Measurements from ENCODE around the gene NKX1-2. TPM values are rescaled to one million over a fixed set of nuclear protein-coding genes. Genes with fewer than 3 reads are reported as not detected.

NKX1-2 gene
- total RNA-seq, 4 donors from 2014 or later: not detected

GRCh38 chr10:124430077-124430476, 19.8 kb downstream of the NKX1-2 start:
- TF ChIP-seq EP300 (IDR thresholded peaks at IDR 0.05; ENCODE audit: low read depth): no peak
- TF ChIP-seq POLR2AphosphoS5 (IDR thresholded peaks at IDR 0.05): no peak
- no peak for TF ChIP-seq POLR2A (IDR thresholded peaks at IDR 0.05)
- TF ChIP-seq CTCF (IDR thresholded peaks at IDR 0.05): no peak
- H3K9me3 ChIP-seq: no peaks in the 10 kb centered on the region
- no peak overlapping the region for H3K4me3 ChIP-seq
- no peak overlapping the region for H3K27ac ChIP-seq
- no peaks in the 10 kb centered on the region for H3K36me3 ChIP-seq
- peaks cover 17% of the 10 kb centered on the region for H3K27me3 ChIP-seq
- in situ Hi-C loops (cut with MboI; ENCODE audit: low pct_ligation_motif_present in 1 of 4, low pct_unique_long_range_greater_than_20kb in 1 of 4, low sequenced_read_pairs in 3 of 4): no loop called here
- WGBS, 2 donors (ENCODE audit: low coverage in 1 of 2): 80% methylated on average over 1 to 4 of the region's 4 CpGs
- H3K4me1 ChIP-seq: peaks cover 0 to 8% (median 2%) of the 10 kb centered on the region in 4 donors
- no peak for DNase-seq
- intact Hi-C loops (cut with DNase I; ENCODE audit: low total_unique reads): no loop called here

DNA sequence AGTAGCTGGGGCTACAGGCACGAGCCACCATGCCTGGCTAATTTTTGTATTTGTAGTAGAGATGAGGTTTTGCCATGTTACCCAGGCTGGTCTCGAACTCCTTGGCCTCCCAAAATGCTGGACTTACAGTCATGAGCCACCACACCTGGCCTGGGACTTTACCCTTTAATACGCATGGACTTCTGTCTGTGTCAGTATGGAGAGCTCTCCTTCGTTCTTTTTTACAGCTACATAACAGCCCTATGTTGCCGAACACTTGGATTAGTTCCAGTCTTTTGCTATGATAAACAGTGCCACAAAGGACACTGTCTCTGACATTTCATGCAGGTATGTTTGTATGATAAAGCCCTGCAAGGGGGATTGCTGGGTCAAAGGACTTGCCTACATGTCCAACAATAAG, 20.3 kb downstream of the NKX1-2 start:
- Histone ChIP-seq H3K4me3 (no peak overlapping the region), H3K36me3 (no peaks in the 10 kb centered on the region), H3K27ac (no peak overlapping the region), H3K9me3 (no peaks in the 10 kb centered on the region), H3K4me1 (peaks cover 0 to 5% (median 2%) of the 10 kb centered on the region in 4 donors), H3K27me3 (peaks cover 17% of the 10 kb centered on the region)
- intact Hi-C loops (cut with DNase I; ENCODE audit: low total_unique reads): no loop called here
- WGBS, 2 donors (ENCODE audit: low coverage in 1 of 2): 36% methylated on average over 5 of the region's 5 CpGs; no CpG with 5 or more reads in 1 of the 2 donors
- TF ChIP-seq EP300 (IDR thresholded peaks at IDR 0.05; ENCODE audit: low read depth) (no peak), POLR2A (IDR thresholded peaks at IDR 0.05) (no peak), POLR2AphosphoS5 (IDR thresholded peaks at IDR 0.05) (no peak), CTCF (IDR thresholded peaks at IDR 0.05) (no peak)
- in situ Hi-C loops (cut with MboI; ENCODE audit: low pct_ligation_motif_present in 1 of 4, low pct_unique_long_range_greater_than_20kb in 1 of 4, low sequenced_read_pairs in 3 of 4): no loop called here
- peak; percentile 21 for DNase-seq

DNA sequence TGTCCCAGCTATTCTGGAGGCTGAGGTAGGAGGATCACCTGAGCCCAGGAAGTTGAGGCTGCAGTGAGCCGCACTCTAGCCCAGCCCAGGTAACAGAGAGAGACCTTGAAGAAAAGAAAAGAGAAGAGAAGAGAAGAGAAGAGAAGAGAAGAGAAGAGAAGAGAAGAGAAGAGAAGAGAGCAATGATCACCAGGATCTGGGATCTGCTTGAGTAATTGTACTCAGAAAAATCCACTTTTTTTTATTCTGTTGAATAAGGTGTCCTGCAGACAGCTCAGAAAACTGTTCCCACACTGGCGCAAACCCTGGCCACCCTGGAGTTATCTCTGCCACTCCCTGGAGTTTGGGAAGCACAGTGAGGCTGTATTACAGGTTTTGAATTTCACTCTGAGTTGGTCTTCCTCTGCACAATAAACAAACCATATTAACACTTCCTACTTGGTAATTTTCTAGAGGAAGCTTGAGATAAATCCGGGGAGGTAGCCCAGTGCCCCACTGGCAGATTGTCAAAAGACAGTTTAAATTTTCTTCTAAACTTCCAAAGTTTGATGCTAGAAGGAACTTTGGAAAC, 21.5 kb downstream of the NKX1-2 start:
- H3K9me3 ChIP-seq: no peaks in the 10 kb centered on the region
- H3K36me3 ChIP-seq: no peaks in the 10 kb centered on the region
- in situ Hi-C loops (cut with MboI; ENCODE audit: low pct_ligation_motif_present in 1 of 4, low pct_unique_long_range_greater_than_20kb in 1 of 4, low sequenced_read_pairs in 3 of 4) (no loop called here), intact Hi-C loops (cut with DNase I; ENCODE audit: low total_unique reads) (no loop called here)
- H3K4me3 ChIP-seq: no peak overlapping the region
- H3K27me3 ChIP-seq: peaks cover 25% of the 10 kb centered on the region
- TF ChIP-seq CTCF (IDR thresholded peaks at IDR 0.05) (no peak), POLR2AphosphoS5 (IDR thresholded peaks at IDR 0.05) (no peak), EP300 (IDR thresholded peaks at IDR 0.05; ENCODE audit: low read depth) (no peak), POLR2A (IDR thresholded peaks at IDR 0.05) (no peak)
- DNase-seq: no peak
- H3K4me1 ChIP-seq: peaks cover 0 to 5% (median 2%) of the 10 kb centered on the region in 4 donors
- 42 to 44% methylated on average over 3 of the region's 3 CpGs for WGBS, 2 donors (ENCODE audit: low coverage in 1 of 2)
- no peak overlapping the region for H3K27ac ChIP-seq

DNA sequence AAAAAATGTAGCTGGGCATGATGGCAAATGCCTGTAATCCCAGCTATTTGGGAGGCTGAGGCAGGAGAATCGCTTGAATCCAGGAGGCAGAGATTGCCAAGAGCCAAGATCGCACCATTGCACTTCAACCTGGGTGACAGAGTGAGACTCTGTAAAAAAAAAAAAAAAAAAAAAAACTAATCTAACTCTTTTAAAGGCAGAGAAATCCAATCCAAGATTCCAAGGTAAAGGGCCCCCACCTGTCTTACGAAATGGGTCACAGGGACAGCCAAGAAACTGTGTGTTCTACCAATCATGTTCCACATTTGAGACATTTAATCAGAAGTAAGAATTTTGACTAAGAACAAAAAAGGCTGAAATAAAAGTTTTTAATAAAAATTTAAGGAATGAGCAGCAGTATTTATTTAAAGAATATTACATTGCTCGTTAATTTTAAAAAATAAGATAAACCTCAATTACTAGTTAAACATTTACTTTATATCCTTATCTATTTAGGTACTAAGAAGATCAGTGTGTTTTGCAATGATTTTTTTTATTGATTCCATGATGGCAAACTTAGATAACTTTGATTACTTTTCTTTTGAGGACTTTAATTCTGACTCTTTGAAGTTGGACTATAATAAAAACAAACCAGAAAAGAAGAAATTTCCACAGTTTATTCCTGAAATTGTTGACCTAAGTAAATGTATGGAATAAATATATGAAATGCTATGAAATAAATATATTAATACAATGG, 24.4 kb downstream of the NKX1-2 start:
- H3K27ac ChIP-seq: no peak overlapping the region
- peaks cover 0 to 9% (median 4%) of the 10 kb centered on the region in 4 donors for H3K4me1 ChIP-seq
- peaks cover 25% of the 10 kb centered on the region for H3K27me3 ChIP-seq
- no peak for DNase-seq
- WGBS, 2 donors (ENCODE audit: low coverage in 1 of 2): 54 to 59% methylated on average over 4 of the region's 4 CpGs
- H3K9me3 ChIP-seq: no peaks in the 10 kb centered on the region
- intact Hi-C loops (cut with DNase I; ENCODE audit: low total_unique reads): no loop called here
- H3K36me3 ChIP-seq: no peaks in the 10 kb centered on the region
- H3K4me3 ChIP-seq: no peak overlapping the region
- TF ChIP-seq POLR2A (IDR thresholded peaks at IDR 0.05) (no peak), POLR2AphosphoS5 (IDR thresholded peaks at IDR 0.05) (no peak), CTCF (IDR thresholded peaks at IDR 0.05) (no peak), EP300 (IDR thresholded peaks at IDR 0.05; ENCODE audit: low read depth) (no peak)
- in situ Hi-C loops (cut with MboI; ENCODE audit: low pct_ligation_motif_present in 1 of 4, low pct_unique_long_range_greater_than_20kb in 1 of 4, low sequenced_read_pairs in 3 of 4): no loop called here

Measured in transverse colon (tissue), 4 donors.